ENCODE data around the gene SNX19.

Gene SNX19

DNA sequence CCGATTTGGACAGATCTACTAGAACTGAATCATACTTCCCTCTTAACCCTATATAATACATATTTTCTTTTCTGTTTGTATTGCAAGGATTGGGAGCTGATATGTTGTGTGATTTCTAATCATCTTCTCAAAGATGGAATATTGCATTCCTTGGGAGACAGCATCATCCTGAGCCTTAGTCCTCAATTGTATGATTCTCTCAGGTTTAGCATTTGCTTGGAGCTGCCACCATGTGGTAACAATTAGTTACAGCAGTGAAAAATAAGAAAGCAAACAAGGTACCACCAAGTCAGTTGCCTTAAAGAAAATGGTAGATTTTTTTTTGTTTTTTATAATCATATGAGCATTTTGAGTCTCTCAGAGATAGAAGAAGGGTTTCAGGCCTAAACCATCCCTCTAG, 11.9 kb downstream of the SNX19 start:
- DNase-seq, result no peak

DNA sequence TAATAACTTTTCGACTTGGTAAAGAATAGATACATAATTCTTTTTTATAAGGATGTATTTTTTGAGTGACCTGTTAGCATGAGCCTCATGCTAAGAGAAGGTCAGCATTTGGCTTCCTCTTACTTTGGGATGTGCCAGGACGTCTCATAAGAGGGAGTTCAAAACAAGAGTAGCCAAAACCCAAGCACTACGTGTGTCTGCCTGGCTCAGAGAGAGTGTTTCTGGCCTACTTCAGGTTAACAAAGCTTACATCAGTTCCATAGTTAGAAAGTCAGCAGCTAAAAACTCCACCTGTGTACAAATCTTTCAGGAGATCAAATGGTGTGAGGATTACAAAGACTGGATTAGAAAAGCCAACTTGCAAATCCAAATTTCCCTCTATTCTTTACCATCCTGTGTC, 13.9 kb downstream of the SNX19 start:
- DNase-seq, result no peak

DNA sequence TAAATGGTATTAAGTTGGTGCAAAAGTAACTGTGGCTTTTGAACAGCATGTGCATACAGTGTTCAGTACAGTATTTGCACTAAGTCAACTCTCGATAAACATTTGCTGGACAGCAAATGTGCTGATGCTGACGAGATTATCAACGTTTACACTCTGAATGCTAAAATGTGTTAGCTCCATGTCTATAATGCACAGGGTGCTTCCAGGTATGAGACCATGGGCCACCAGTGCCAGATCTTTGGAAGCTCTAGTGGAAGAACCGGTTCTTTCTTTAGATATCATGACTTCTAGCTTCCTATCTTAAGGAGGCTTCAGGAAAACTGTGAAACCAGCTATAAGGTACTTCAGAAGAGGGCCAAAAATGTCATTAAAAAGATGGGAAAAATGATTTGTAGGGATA, 17.2 kb downstream of the SNX19 start:
- no peak for DNase-seq

DNA sequence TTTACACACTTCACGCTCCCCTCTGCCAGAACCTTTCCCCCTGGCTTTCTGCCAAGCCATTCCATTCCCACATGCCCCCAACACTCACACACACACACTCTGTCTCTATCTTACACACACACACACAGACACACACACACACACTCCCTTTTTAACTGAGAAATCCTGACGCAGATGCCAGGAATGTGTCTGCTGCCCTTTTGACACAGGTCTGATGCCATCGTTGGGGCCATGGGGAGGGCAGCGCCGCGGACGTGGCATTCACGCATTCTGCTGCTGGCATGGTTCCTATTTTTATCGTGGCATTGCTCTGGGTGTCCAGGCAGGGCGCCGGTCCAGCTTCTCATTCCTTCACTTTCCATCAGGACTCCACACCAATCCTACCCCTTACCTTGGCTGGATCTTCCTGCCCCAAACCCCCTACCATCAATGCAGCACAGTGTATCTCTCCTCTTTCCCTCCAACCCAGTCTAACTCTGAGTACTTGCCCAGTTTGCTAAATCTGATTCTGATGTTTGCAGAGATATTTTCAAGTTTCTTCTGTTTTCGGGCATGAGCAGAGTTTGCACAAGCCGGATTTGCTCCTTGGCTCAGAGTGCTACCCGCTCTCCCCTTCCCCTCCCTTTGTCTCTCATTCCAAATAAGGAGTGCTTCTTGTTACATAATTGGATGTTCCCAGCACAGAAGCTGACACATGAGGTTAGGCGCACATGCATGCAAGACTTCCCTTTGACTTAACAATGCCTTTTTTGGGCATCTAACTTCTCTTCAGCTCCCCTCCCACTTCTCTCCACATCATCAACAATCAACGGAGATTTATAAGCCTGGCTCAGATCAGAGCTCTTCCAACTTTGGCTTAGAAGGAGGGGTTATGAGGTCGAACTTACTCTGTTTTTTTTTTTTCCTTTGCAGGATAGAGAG, 18.8 kb downstream of the SNX19 start:
- no peak for DNase-seq

DNA sequence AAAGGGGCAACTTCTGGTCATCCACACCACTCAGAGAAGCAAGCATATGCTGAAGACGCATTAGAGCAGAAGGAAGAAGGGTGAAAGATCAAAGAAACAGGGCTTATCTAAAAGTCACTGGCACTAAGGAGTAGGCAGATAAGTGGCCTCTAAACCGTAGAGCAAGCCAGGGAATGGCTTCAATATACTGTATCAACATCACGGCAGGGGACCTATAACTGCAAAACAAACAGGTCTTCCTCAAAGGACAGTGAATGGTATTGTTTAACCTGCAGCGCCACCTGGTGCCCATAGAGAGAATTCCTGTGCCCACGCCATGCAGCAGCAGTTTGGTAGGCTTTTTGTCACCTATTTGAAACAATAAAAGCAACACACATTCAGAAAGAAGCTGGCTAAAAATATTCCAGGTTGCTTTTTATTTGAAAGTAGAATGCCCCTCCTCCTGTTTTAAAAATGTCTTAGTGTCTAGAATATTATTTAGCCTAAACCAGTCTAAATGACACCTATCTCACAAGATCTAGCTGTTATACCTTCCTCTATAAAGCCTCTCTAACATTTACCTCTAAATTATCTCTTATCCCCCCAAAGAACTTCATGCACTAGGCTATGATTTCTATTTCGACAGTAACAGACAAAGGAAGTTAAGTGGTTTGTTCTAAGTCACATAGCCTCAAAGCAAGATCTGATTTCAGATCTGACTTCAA, 21.8 kb downstream of the SNX19 start:
- peak; percentile 71 for DNase-seq

DNA sequence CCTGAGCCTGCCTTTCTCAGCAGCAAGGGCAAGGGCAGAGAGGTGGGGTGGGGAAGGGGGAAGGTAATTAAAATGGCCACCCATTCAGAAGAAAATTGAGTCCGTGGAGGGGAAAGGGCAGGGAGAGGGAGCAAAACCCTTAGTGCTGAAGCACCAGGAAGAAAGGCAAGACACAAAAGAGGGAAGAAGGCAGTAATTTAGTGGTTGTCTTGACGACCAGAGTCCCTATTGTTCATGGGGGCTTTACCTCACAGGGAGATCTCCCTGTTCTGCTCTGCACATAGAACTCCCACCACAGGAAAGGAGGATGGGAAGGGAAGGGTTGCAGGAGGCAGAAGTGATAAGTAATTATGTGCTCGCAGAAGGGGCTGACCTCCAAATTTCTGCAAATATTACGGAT, 23.4 kb downstream of the SNX19 start:
- no peak for DNase-seq

DNA sequence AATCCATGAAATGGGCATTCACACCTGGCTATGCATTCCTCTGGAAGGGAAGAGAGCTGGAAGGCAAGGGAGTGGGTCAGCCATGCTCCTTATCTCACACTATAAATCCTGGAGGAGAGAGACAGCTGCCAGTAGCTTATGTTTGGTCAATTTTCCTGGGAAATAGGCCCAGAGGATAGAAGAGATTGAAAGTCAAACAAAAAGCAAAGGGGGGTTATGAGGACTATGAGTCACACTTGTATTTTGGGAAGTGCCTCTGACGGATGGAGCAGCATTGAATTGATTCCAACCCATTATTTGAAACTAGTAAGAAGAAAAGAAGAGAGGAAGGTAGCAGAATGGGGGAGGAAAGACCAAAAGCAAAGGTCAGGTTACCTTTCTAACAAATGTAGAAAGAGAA, 25.0 kb downstream of the SNX19 start:
- no peak for DNase-seq

DNA sequence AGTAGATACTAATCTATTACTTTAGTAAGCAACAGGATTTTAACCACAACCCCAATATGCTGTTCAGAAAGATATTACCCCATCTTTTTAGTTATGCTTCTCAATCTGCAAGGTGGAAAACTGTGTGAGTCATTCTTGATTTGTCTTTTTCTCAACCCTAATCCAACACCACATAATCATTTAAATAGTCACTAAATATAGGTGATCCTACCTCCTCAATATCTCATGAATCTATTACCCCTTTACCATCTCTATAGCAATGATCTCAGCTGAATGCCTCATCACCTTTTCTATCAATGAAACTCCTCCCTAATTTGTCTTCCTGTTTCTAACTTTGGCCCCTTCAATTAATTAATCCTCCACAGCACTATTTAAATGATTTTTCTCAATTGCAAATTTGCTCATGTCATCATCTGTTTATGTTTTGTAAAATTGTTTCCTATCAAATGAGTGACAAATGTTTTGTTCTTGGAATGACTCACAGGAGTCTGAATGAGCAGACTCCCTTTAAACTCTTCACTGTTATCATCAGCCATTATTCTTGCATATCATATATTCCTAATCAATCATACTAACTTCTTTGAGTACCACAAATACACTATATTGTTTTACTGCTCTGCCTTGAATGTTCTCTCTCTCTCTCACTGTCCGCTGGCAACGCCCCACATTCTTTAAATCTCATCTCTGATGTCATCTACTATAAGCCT, 26.1 kb downstream of the SNX19 start:
- DNase-seq, result no peak

DNA sequence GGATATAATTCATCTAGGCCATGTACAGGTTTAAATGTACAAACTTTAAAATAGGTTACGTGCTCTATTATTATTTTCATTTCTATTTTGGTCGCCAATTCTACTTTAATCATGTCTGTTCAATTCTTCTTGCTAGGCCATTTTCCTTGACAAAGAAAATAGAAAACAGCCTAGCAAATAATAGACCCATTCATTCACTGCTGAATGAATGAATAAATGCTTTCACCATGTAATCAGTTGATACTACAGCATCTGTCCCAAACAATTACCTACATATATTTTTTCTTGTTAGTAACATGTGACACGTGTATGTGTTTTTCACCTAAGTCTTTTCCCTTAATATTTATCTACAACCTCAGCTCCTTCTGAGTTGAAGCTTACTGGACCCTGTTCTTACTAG, 27.5 kb downstream of the SNX19 start:
- DNase-seq, result no peak

DNA sequence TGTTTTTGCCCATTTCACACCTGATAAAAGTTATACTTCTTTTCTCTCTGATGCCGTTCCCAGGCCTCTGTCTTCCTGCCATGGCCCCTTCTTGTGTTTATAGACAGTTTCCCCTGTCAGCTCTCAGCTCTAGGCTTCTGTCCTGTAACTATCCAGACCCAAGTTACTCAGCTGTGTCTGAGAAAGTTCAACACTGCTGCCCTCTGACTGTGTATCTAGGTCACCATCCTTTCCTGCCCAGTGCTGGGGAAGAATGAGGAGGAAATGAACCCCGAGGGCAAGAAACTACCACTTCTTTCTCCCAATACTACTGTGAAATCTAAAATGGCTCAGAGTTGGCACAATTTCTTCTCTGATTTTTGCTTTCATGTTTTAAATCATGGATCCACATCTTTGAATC, 29.6 kb downstream of the SNX19 start:
- no peak for DNase-seq

DNA sequence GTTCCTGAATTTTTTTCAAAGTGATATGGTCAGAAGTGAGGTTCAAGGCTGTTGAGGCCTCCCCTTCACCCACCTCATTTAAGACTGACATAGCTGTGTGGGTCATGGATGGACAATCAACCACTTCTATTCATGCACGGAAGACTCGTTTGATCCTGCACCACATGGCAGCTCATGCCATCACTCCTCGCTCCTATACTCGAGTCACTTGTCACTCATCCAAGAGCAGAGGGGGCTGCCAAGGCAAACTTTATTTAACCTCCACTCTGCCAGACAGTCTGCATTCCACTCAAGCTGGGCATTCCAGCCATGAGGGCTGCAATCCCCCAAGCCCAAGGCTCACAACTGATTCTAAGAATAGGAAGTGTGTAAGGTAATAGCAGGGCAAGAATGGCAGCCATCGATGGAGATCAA, 34.1 kb downstream of the SNX19 start:
- DNase-seq, result no peak

DNA sequence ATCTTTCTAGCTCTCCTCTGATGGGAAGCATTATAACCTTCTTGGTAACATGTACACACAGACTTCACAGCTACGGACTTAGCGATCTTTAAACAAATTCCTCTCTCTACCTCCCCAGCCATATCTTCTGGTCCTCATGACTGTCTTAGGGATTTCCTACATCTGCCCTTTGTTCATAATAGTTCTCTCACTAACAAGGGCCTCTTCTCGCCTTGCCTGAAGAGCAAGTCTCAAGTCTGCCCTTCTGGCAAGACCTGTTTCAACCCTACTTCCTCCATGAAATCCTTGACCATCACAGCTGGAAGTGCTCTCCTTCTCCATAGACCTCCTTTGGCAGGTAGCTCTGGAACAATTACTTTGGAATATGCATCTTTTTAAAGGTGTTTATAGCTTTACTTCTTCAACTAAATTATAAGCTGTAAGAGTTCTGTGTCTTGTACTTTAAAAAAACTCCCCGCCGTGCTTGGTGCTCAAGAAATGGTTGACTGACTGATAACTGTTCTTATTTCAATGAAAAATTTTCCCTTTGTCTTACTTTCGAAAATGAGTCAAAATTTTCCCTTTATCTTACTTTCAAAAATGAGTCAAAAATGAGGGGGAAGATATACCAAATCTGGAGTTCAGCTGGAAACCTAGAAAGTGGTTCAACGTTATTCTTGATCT, 34.7 kb downstream of the SNX19 start:
- no peak for DNase-seq

DNA sequence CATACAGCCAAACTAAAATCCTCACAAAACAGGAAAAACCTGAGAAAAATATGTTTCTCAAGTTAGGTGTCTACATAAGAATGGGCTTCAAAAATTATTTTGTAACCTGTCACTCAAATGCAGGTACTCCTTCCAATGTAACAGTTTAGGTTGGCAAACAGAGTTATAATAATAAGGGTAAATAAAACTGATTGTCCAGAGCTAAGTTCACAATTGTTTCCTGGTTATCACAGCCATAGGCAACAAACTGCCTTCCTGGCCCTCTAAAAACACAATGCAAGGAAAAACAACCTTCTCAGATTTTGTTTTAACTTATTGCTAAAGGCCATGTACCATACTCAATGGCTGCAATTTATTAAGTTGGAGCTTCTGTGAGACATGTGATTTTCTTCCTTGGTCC, 36.4 kb downstream of the SNX19 start:
- DNase-seq, result no peak

DNA sequence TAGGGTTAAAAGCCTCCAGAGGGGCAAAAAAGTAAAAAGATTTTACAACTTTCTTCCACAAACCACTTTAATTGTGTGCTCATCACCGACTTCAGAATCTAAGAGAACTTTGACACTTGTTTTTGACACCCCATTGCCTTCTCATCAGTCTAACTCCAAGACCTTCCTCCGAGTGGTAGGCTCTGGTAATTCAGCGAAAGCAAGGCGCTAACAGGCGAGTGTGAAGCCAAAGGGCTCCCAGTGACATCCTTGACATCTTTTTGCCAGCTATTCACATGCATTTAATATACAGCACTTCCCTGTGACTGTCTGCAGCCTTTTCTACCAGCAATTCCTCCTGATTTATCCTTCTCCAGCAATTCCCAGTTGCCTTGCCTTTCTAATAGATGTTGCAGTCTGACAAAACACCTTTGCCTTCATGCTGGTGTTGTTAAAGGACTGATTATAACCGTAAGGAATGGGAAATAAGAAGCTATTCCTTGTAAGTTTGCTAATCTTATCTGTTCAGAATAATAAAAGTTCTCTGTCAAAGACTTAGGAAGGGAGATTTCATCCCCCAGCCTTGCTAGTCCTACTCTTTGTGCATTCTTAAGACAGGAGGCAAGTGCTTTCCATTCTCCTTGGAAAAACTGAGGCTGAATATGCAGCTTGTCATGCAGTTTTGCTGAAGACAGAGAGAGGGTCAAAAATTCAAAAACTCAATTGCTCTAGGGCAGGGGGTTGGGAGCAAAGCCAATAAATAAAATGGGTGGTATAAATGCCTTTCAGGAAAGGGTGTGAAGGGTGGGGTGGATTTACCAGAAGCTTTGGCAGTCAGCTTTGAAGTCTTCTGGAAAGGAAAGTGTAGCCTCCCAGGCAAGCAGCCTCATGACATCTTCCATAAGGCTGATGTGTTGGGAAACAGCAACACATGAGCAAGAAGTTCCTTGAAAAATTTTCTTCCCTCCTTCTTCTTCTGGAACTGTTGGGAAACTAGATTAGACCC, 39.1 kb downstream of the SNX19 start:
- DNase-seq, result no peak

DNA sequence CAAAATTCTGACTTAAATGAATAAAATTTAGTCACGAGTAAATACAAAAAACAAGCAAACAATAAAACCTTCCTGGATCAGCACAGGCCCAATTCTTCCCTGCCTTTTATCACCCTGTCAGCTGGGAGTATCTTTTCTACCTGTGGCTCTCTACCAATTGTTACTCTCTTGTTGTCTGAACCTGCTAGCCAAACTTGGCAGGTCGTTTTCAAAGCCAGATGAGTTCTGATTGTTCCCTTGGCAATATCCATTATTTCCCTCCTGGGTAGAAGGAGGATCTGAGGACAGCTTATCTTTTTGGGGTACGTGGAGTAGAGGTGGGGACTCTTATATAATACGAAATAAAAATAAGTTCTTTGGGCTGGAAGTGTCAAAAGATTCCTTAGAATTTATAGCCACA, 40.2 kb downstream of the SNX19 start:
- no peak for DNase-seq

DNA sequence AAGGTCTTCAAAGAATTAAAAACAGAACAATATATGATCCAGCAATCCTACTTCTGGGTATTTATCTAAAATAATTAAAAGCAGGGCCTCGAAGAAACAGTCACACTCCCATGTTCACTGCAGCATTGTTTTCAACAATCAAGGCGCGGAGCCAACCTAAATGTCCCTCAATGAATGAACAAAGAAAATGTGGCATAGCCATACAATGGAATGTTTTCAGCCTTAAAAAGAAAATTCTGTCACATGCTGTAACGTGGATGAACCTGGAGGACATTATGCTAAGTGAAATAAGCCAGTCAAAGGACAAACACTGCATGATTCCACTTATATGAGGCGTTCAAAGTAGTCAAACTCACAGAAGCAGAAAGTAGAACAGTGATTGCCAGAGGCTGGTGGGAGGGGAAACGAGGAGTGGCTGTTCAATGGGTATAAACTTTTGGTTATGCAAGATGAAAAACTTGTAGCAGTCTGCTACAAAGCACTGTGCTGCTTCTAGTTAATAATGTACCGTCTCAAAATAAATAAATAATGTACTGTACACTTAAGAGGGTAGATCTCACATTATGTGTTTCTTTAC, 41.2 kb downstream of the SNX19 start:
- no peak for DNase-seq

DNA sequence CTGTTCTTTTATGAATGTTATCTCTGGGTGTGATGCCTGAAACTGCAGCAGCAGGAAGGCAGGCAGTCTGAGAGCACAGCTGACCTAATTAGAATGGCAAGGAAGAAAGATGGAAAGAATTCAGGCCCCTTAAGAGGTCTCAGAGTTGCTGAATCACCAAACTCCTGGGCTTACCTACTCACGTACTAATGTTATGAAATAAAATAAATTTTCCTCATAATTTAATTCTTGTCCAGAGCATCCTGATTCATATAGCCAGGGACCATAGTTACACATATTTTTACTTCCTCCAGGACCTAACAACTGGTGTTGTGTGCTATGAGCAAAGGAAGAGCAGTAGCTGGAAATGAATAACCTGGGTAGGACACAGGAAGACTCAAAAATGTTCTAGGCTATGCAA, 41.9 kb downstream of the SNX19 start:
- DNase-seq, result no peak

DNA sequence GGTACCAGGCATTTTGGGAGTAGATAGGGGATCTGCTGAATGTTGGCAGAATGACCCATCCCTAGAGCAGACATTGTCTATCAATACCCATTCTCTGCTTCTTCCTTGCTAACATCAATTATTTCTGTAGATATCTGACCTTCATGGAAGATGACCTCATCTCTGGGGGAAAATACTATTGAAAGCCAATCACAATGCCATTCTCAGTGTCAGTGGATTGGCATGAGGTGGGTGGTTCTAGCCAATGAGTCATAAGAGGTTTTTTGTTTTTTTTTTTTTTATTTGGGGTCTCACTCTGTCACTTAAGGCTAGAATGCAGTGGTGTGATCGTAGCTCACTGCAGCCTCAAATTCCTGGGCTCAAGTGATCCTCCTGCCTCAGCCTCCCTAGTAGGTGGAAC, 42.5 kb downstream of the SNX19 start:
- no peak for DNase-seq

DNA sequence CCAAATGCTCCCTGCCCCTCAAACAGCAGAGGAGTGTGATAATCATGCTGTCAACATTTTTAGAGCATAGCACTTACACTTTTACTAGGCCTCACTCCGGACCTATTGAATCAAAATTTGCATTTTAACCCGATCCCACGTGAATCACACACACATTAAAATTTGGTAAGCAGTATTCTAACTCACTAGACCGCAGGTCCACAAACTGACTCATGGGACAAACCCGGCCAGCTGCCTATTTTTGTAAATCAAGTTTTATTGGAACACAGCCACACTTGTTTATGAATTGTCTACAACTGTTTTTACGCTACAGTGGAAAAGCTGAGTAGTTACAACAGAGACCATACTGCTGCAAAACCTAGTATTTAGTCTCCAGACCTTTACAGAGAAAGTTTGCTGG, 43.3 kb downstream of the SNX19 start:
- no peak for DNase-seq

DNA sequence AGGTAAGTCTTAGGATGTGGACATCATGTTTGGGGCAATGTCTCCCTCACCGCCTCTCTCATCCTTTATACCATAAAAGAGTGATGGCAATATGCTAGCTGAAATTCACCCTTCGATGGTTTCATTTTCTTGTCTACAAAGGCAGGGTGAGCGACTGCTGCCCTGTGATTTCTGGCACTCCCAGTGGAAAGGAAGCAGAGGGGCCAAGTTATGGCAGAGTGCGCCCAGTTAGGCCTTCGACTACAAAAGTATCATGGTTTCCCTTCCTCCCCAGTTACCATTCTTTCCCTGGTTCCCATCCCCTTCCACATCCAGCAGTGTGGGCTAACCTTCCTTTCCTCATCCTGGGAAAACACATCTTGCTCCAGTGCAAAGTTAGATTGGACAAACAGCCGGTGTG, 43.8 kb downstream of the SNX19 start:
- no peak for DNase-seq

DNA sequence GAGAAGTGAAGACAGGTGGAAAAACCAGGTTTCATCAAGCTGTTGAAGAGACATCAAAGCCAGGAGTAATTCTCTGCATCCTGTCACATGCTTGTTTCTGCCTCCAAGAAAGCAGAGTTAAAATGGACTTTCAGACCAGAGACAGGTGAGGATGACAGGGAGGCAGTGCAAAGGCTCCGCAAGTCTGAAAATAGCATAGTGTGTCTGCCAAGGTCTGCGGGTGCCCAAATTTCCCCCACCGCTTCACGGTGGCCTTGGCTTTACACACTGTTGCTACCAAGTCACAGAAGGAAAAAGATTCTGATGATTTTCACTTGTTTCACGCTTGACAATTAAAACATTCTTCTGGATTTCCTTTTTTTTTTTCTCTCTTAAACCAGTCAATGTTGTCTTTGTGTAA, 44.2 kb downstream of the SNX19 start:
- no peak for DNase-seq

DNA sequence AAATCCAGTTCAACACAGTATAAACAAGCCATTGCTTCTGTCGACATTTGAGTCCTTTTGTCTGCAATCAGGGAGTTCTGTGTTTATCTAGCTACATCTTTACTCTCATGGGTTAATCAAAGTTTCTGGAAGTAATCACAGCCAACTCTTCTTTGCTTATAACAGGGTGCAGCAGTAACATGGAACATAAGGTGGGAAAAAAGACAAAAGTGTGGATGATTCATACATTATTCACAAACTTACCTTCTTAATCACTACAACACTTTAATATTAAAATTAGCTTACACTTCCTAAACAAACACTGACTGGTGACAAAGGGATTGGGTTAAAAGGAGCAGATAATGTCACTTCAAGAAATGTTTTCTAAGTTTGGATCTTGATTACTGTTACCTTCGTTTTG, 44.7 kb downstream of the SNX19 start:
- no peak for DNase-seq
